CD14-positive monocyte (primary cell): Measurements from ENCODE around the gene MAP2K4. TPM values are rescaled to one million over a fixed set of nuclear protein-coding genes. Genes with fewer than 3 reads are reported as not detected.

ENCODE experiments used
- DNase-seq, 3 donors: peaks; one replicate each; pipeline ENCODE4 v3.0.0-alpha.2; 2011 to 2022
- H2AFZ ChIP-seq: 2 replicates; pipeline ENCODE4 v1.6.0; 2012; ENCODE audit warnings: mild to moderate bottlenecking, low read depth, low read length, inconsistent platforms; ENCODE audit not compliant: insufficient read depth, poor library complexity, severe bottlenecking
- H3K27ac ChIP-seq, 2 donors: 1 replicate in 1 of 2; 2 replicates in 1 of 2; pipeline ENCODE4 v1.5.1; 2012 to 2013; ENCODE audit warnings: low read length in 2 of 2, control low read depth in 1 of 2, inconsistent platforms in 1 of 2, low read depth in 1 of 2, mild to moderate bottlenecking in 1 of 2
- H3K27me3 ChIP-seq, 2 donors: one replicate each; pipeline versions ENCODE4 v1.6.0 to v1.6.1; 2011 to 2013; ENCODE audit warnings: low read length in 2 of 2; ENCODE audit not compliant: control insufficient read depth in 2 of 2, insufficient read depth in 2 of 2
- H3K36me3 ChIP-seq, 2 donors: replicated peaks in 1 of 2; 1 replicate in 1 of 2; 2 replicates in 1 of 2; pipeline versions ENCODE4 v1.5.1 to v1.6.1; 2012 to 2013; ENCODE audit warnings: low read length in 2 of 2, control low read depth in 1 of 2, inconsistent platforms in 1 of 2, mild to moderate bottlenecking in 1 of 2; ENCODE audit not compliant: insufficient read depth in 2 of 2, control insufficient read depth in 1 of 2
- H3K4me1 ChIP-seq, 2 donors: 1 replicate in 1 of 2; 2 replicates in 1 of 2; pipeline versions ENCODE4 v1.5.1 to v1.6.1; 2012 to 2013; ENCODE audit warnings: low read length in 2 of 2, control low read depth in 1 of 2, inconsistent platforms in 1 of 2, mild to moderate bottlenecking in 1 of 2, moderate library complexity in 1 of 2; ENCODE audit not compliant: insufficient read depth in 2 of 2, control insufficient read depth in 1 of 2
- H3K4me2 ChIP-seq: replicated peaks from 2 replicates; pipeline ENCODE3; 2012; ENCODE audit warnings: low read length, moderate library complexity, mild to moderate bottlenecking; ENCODE audit not compliant: poor library complexity, severe bottlenecking; ENCODE audit errors: extremely low read depth
- H3K4me3 ChIP-seq, 3 experiments: fragments of 200-600 bp in 1 of 3; sonication (generic) in 1 of 3; replicated peaks in 1 of 3; 1 replicate in 2 of 3; 2 replicates in 1 of 3; pipeline ENCODE4 v1.5.1; 2011 to 2013; ENCODE audit warnings: low read length in 3 of 3, mild to moderate bottlenecking in 3 of 3, control low read depth in 2 of 3, low read depth in 2 of 3, inconsistent platforms in 1 of 3, moderate library complexity in 1 of 3
- H3K79me2 ChIP-seq: 2 replicates; pipeline ENCODE4 v1.6.0; 2012; ENCODE audit warnings: mild to moderate bottlenecking, control low read depth, inconsistent platforms, low read length, moderate library complexity; ENCODE audit not compliant: insufficient read depth
- H3K9ac ChIP-seq: 2 replicates; pipeline ENCODE4 v1.6.0; 2017; ENCODE audit warnings: low read length, mild to moderate bottlenecking; ENCODE audit not compliant: insufficient read depth, poor library complexity, severe bottlenecking
- H3K9me3 ChIP-seq, 2 donors: replicated peaks in 1 of 2; 1 replicate in 1 of 2; 2 replicates in 1 of 2; pipeline versions ENCODE4 v1.5.1 to v1.6.1; 2012 to 2013; ENCODE audit warnings: low read length in 2 of 2, control low read depth in 1 of 2; ENCODE audit not compliant: control insufficient read depth in 1 of 2, insufficient read depth in 1 of 2
- H4K20me1 ChIP-seq: 2 replicates; pipeline ENCODE4 v1.6.0; 2012; ENCODE audit warnings: mild to moderate bottlenecking, low read length, control low read depth, moderate library complexity; ENCODE audit not compliant: insufficient read depth
- H3K27ac Mint-ChIP-seq, 7 donors: one replicate each; pipeline ENCODE4 v1.8.0; 2020; ENCODE audit warnings: mild to moderate bottlenecking in 7 of 7, mixed read lengths in 7 of 7, moderate library complexity in 6 of 7, inconsistent platforms in 2 of 7
- H3K27me3 Mint-ChIP-seq, 3 donors: one replicate each; pipeline ENCODE4 v1.8.0; 2021 to 2022; ENCODE audit warnings: low read depth in 3 of 3, mild to moderate bottlenecking in 3 of 3, mixed read lengths in 3 of 3, moderate library complexity in 3 of 3, inconsistent platforms in 1 of 3
- H3K36me3 Mint-ChIP-seq, 2 donors: one replicate each; pipeline ENCODE4 v1.8.0; 2020; ENCODE audit warnings: mixed read lengths in 2 of 2, inconsistent platforms in 1 of 2, mild to moderate bottlenecking in 1 of 2
- H3K4me1 Mint-ChIP-seq: one replicate; pipeline ENCODE4 v1.8.0; 2020; ENCODE audit warnings: mild to moderate bottlenecking, mixed read lengths
- H3K4me3 Mint-ChIP-seq, 2 donors: one replicate each; pipeline ENCODE4 v1.8.0; 2020; ENCODE audit warnings: mild to moderate bottlenecking in 2 of 2, mixed read lengths in 2 of 2, moderate library complexity in 1 of 2
- H3K9me3 Mint-ChIP-seq, 7 donors: one replicate each; pipeline ENCODE4 v1.8.0; 2020 to 2022; ENCODE audit warnings: mixed read lengths in 7 of 7, mild to moderate bottlenecking in 6 of 7, moderate library complexity in 6 of 7, inconsistent platforms in 2 of 7
- CTCF ChIP-seq: fragments of 200-600 bp; IDR thresholded peaks from one replicate; pipeline ENCODE4 v1.8.0; 2022; ENCODE audit warnings: antibody characterized with exemption, mild to moderate bottlenecking
- WGBS: methylation state at CpG from one replicate; pipeline ENCODE4 v1.1.5; 2013; ENCODE audit warnings: missing lambda C conversion rate; ENCODE audit not compliant: insufficient coverage; 5-methylcytosine and 5-hydroxymethylcytosine counted together
- intact Hi-C, 2 donors: fragments of 100-400 bp; cut with micrococcal nuclease; formaldehyde crosslinking; loops; one replicate each; pipeline versions ENCODE4 v1.15.0 to v1.15.1; 2023
- polyA plus RNA-seq, 3 donors: library from polyadenylated mRNA; depleted of rRNA in 1 of 3; unstranded in 2 of 3; stranded (reverse) in 1 of 3; fragments of 300-500 nt in 2 of 3; fragments of >200 nt in 1 of 3; fragmentation: Illumina TruSeq in 2 of 3; gene quantifications; 1 replicate in 2 of 3; 2 replicates in 1 of 3; pipeline ENCODE4 v1.2.3, GENCODE V29; 2012 to 2021

The MAP2K4 gene
- polyA plus RNA-seq, 3 donors = 8.1 to 41.8 (median 23.2) TPM

- no peak overlapping the region for H3K4me3 Mint-ChIP-seq
- peaks cover 0 to 3% of the 10 kb centered on the region in 2 donors for H3K9me3 ChIP-seq
- H3K79me2 ChIP-seq = no peaks in the 10 kb centered on the region
- H3K9ac ChIP-seq = no peak overlapping the region
- peaks cover 45 to 81% of the 10 kb centered on the region in 2 donors for H3K36me3 ChIP-seq
- no peaks in the 10 kb centered on the region for H4K20me1 ChIP-seq
- H3K36me3 Mint-ChIP-seq = peaks cover 74 to 84% of the 10 kb centered on the region in 2 donors
- H3K27me3 Mint-ChIP-seq = no peaks in the 10 kb centered on the region
- intact Hi-C loops = no loop called here
- H3K27me3 ChIP-seq = no peaks in the 10 kb centered on the region
- TF ChIP-seq CTCF = no peak
- no peak overlapping the region for H3K4me2 ChIP-seq
- no peak overlapping the region for H2AFZ ChIP-seq
- no peak for DNase-seq
- H3K4me1 Mint-ChIP-seq = no peaks in the 10 kb centered on the region
- peaks cover 0 to 8% (median 6%) of the 10 kb centered on the region in 7 donors for H3K9me3 Mint-ChIP-seq
- H3K4me3 ChIP-seq = no peak overlapping the region
- H3K4me1 ChIP-seq = no peaks in the 10 kb centered on the region
- WGBS = no CpG with 5 or more reads among the region's 2 CpGs
- H3K27ac ChIP-seq = no peak overlapping the region
- no peak overlapping the region for H3K27ac Mint-ChIP-seq
Observed at GRCh38 chr17:12127177-12127576, 106.5 kb downstream of the MAP2K4 start.

- Mint-ChIP-seq H3K4me3 (no peak overlapping the region), H3K27ac (no peak overlapping the region), H3K27me3 (no peaks in the 10 kb centered on the region), H3K9me3 (peaks cover 2 to 11% (median 7%) of the 10 kb centered on the region in 7 donors), H3K4me1 (no peaks in the 10 kb centered on the region), H3K36me3 (peaks cover 78 to 89% of the 10 kb centered on the region in 2 donors)
- no peaks in the 10 kb centered on the region for H3K4me1 ChIP-seq
- no peak overlapping the region for H3K4me2 ChIP-seq
- no peak overlapping the region for H2AFZ ChIP-seq
- H3K27me3 ChIP-seq = no peaks in the 10 kb centered on the region
- WGBS = 40% methylated on average over 1 of the region's 2 CpGs
- no peak for DNase-seq
- H3K9ac ChIP-seq = no peak overlapping the region
- H4K20me1 ChIP-seq = no peaks in the 10 kb centered on the region
- H3K79me2 ChIP-seq = no peaks in the 10 kb centered on the region
- peaks cover 45 to 86% of the 10 kb centered on the region in 2 donors for H3K36me3 ChIP-seq
- no peak for TF ChIP-seq CTCF
- peaks cover 0 to 3% of the 10 kb centered on the region in 2 donors for H3K9me3 ChIP-seq
- intact Hi-C loops = no loop called here
- H3K27ac ChIP-seq = no peak overlapping the region
- no peak overlapping the region for H3K4me3 ChIP-seq
Observed at GRCh38 chr17:12127667-12128066, 107.0 kb downstream of the MAP2K4 start.
